ENCODE data around the gene TIAM2. TPM values are rescaled to one million over a fixed set of nuclear protein-coding genes. Genes with fewer than 3 reads are reported as not detected.

Gene TIAM2
- total RNA-seq, 1 donor from 2014 or later = 6.2 TPM

DNA sequence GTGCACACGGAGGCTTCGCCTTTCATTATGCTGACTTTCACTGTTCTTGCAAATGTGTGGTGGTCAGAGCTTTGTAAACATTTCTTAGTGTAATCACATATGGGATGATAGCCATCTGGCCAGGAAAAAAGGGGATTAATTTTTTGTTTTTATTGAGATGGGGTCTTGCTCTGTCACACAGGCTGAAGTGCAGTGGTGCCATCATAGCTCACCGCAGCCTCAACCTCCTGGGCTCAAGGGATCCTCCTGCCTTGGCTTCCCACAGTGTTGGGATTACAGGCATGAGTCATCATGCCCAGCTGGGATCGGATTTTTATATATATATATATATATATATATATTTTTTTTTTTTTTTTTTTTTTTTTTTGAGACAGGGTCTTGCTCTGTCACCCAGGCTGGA is 11.0 kb upstream of the TIAM2 start:
- Histone ChIP-seq H3K36me3 (no peaks in the 10 kb centered on the region), H3K27me3 (no peaks in the 10 kb centered on the region), H3K9me3 (no peaks in the 10 kb centered on the region), H3K4me3 (no peak overlapping the region), H3K27ac (no peak overlapping the region), H3K4me1 (no peaks in the 10 kb centered on the region)
- TF ChIP-seq CTCF (IDR thresholded peaks at IDR 0.05) = no peak
- ATAC-seq = no peak
- intact Hi-C loops (cut with DNase I) = no loop called here
- no peak for DNase-seq

- Histone ChIP-seq H3K4me3 (no peak overlapping the region), H3K9me3 (no peaks in the 10 kb centered on the region), H3K27me3 (no peaks in the 10 kb centered on the region), H3K27ac (no peak overlapping the region), H3K4me1 (no peaks in the 10 kb centered on the region), H3K36me3 (no peaks in the 10 kb centered on the region)
- no peak for ATAC-seq
- no peak for TF ChIP-seq CTCF (IDR thresholded peaks at IDR 0.05)
- intact Hi-C loops (cut with DNase I) = no loop called here
- no peak for DNase-seq
Observed at GRCh38 chr6:154986787-154987235, 8.3 kb upstream of the TIAM2 start.

DNA sequence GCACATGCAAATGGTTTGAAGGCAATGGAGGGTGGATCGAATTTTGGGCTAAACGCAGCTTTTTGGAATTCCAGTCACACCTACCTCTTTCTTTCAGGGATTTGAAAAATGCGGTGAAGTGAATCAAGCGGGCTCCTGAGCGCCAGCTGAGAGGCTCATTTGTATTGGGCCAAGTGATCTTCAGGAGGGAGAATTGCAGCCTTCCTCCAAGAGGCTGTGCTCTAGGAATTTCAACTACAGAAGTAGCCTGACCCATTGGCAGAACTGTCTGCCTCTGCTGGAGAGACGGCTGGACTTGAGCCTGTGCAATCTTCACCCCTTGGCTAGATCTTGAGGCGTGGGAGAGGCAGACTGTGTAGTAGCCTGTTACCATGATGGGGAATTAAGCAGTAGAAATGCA is 5.7 kb upstream of the TIAM2 start:
- no peak for TF ChIP-seq CTCF (IDR thresholded peaks at IDR 0.05)
- Histone ChIP-seq H3K27me3 (no peaks in the 10 kb centered on the region), H3K9me3 (no peaks in the 10 kb centered on the region), H3K4me3 (no peak overlapping the region), H3K27ac (no peak overlapping the region), H3K4me1 (no peaks in the 10 kb centered on the region), H3K36me3 (no peaks in the 10 kb centered on the region)
- ATAC-seq (peak; percentile 57), DNase-seq (no peak)
- intact Hi-C loops (cut with DNase I) = no loop called here

- intact Hi-C loops (cut with DNase I) = no loop called here
- Histone ChIP-seq H3K9me3 (no peaks in the 10 kb centered on the region), H3K36me3 (no peaks in the 10 kb centered on the region), H3K4me1 (no peaks in the 10 kb centered on the region), H3K27me3 (peaks cover 7% of the 10 kb centered on the region), H3K27ac (no peak overlapping the region), H3K4me3 (no peak overlapping the region)
- TF ChIP-seq CTCF (IDR thresholded peaks at IDR 0.05) = no peak
- ATAC-seq = no peak
- DNase-seq = no peak
Observed at GRCh38 chr6:154991207-154991606, 3.9 kb upstream of the TIAM2 start.

GRCh38 chr6:154993026-154993425 is 2.1 kb upstream of the TIAM2 start:
- Histone ChIP-seq H3K27me3 (peaks cover 19% of the 10 kb centered on the region), H3K27ac (no peak overlapping the region), H3K4me3 (no peak overlapping the region), H3K36me3 (no peaks in the 10 kb centered on the region), H3K4me1 (no peaks in the 10 kb centered on the region), H3K9me3 (no peaks in the 10 kb centered on the region)
- ATAC-seq (no peak), DNase-seq (no peak)
- no peak for TF ChIP-seq CTCF (IDR thresholded peaks at IDR 0.05)
- intact Hi-C loops (cut with DNase I) = no loop called here

GRCh38 chr6:154993710-154994109 is 1.4 kb upstream of the TIAM2 start:
- H3K4me1 ChIP-seq = no peaks in the 10 kb centered on the region
- ATAC-seq (no peak), DNase-seq (no peak)
- intact Hi-C loops (cut with DNase I) = no loop called here
- H3K9me3 ChIP-seq = no peaks in the 10 kb centered on the region
- no peak for TF ChIP-seq CTCF (IDR thresholded peaks at IDR 0.05)
- H3K27ac ChIP-seq = no peak overlapping the region
- no peak overlapping the region for H3K4me3 ChIP-seq
- H3K27me3 ChIP-seq = peaks cover 26% of the 10 kb centered on the region
- no peaks in the 10 kb centered on the region for H3K36me3 ChIP-seq
